ENCODE measurements around the gene CDH23.
A peak's percentile ranks its signal among the peaks of the same experiment; 100 is the strongest.

CDH23 gene

GRCh38 chr10:71382028-71382427, 14.7 kb upstream of the CDH23 start:
- no peak for DNase-seq (ENCODE audit: low read depth)
- no peak overlapping the region for H3K4me3 ChIP-seq (ENCODE audit: low read depth, low read length)
- in situ Hi-C loops (cut with HindIII; ENCODE audit: low sequenced_read_pairs), result loop anchor here (25.0 kb wide), 1 partner anchor 205 kb away; no protein-coding TSS in a partner anchor
- TF ChIP-seq CTCF (IDR thresholded peaks at IDR 0.05; ENCODE audit: low read depth, low read length, missing control alignments), result no peak

DNA sequence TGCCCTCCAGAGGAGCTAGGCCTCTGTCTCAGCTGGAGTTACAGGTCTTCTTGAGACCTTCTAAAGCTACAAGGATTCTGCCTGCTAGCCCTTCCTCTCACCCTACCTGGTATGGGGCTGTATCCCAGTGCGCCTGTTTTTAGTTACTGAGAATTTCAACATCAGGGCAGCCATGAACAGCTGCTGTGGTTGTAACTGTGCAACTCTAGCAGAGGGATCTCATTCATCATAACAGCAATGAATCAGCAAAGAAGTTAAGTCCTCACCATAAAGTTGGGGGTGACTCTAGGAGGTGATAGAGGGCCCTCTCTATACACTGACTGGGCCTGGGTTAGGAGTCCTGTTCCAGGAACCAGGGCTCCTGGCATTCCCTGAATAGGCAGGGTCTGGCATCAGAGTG, 14.0 kb upstream of the CDH23 start:
- H3K4me3 ChIP-seq (ENCODE audit: low read depth, low read length), result no peak overlapping the region
- no peak for DNase-seq (ENCODE audit: low read depth)
- in situ Hi-C loops (cut with HindIII; ENCODE audit: low sequenced_read_pairs), result loop anchor here (25.0 kb wide), 1 partner anchor 205 kb away; no protein-coding TSS in a partner anchor
- TF ChIP-seq CTCF (IDR thresholded peaks at IDR 0.05; ENCODE audit: low read depth, low read length, missing control alignments), result no peak

- TF ChIP-seq CTCF (IDR thresholded peaks at IDR 0.05; ENCODE audit: low read depth, low read length, missing control alignments), result peak; percentile 90
- in situ Hi-C loops (cut with HindIII; ENCODE audit: low sequenced_read_pairs), result loop anchor here (25.0 kb wide), 1 partner anchor 203 kb away; no protein-coding TSS in a partner anchor
- no peak overlapping the region for H3K4me3 ChIP-seq (ENCODE audit: low read depth, low read length)
- DNase-seq (ENCODE audit: low read depth), result no peak
These were observed 12.6 kb upstream of the CDH23 start for GRCh38 chr10:71383972-71384687.

DNA sequence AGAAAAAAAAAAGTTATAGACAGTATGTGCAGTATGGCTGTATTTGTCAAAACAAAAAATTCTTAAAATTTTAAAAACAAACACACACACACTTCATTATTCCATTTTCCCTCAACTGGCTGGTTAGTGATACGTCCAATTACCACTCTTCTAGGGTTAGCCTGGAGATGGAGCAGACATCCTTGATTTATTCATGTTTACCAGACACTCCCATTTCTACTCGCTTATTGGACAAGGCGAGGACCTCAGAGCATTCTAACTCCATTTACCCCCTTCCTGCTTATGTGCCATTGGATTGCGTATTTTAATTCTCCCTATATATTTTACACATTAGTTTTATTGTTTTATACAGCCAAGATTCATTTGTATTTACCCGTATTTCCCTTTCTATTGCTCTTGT, 8.5 kb upstream of the CDH23 start:
- in situ Hi-C loops (cut with HindIII; ENCODE audit: low sequenced_read_pairs), result loop anchor here (25.0 kb wide), 1 partner anchor 199 kb away; no protein-coding TSS in a partner anchor
- no peak for DNase-seq (ENCODE audit: low read depth)
- no peak overlapping the region for H3K4me3 ChIP-seq (ENCODE audit: low read depth, low read length)
- no peak for TF ChIP-seq CTCF (IDR thresholded peaks at IDR 0.05; ENCODE audit: low read depth, low read length, missing control alignments)

DNA sequence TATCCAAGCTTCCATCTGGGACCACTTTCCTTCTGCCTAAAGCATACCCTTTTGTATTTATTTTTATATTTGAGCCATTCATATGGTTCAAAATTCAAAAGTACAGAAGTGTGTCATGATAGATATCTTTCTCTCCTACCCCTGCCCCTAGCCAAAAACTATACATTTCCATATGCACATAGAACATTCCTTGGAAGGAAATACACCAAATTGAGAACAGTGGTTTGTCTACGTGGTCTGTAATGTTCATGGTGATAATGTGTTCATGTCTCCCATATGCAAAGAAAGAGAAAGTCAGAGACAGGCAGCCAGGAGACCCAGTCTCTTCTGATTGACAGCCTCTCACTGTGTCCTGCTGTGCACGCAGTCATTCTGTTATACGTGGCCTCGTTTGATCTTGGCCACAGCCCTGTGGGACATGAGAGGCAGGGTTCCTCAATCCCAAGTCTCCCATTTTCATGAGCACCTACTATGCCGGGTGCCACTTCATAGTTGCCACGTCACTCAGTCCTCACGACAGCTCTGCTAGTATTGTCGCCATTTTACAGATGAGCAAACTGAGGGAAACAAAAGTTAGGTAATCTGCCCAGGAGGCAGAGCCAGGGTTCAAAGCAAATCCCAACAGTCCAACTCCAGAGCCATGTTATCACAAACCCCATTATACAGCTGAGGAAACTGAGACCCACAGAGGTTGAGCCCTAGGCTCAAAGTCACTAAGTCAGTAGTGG, 8.0 kb upstream of the CDH23 start:
- TF ChIP-seq CTCF (IDR thresholded peaks at IDR 0.05; ENCODE audit: low read depth, low read length, missing control alignments), result no peak
- H3K4me3 ChIP-seq (ENCODE audit: low read depth, low read length), result no peak overlapping the region
- no peak for DNase-seq (ENCODE audit: low read depth)
- in situ Hi-C loops (cut with HindIII; ENCODE audit: low sequenced_read_pairs), result loop anchor here (25.0 kb wide), 1 partner anchor 199 kb away; no protein-coding TSS in a partner anchor

GRCh38 chr10:71389768-71390460, 6.8 kb upstream of the CDH23 start:
- in situ Hi-C loops (cut with HindIII; ENCODE audit: low sequenced_read_pairs), result loop anchor here (25.0 kb wide), 1 partner anchor 197 kb away; no protein-coding TSS in a partner anchor
- no peak for DNase-seq (ENCODE audit: low read depth)
- no peak for TF ChIP-seq CTCF (IDR thresholded peaks at IDR 0.05; ENCODE audit: low read depth, low read length, missing control alignments)
- H3K4me3 ChIP-seq (ENCODE audit: low read depth, low read length), result no peak overlapping the region

All from astrocyte of the cerebellum (primary cell).